MCF 10A (cell line): ENCODE results near the gene EIPR1. TPM values are rescaled to one million over a fixed set of nuclear protein-coding genes. Genes with fewer than 3 reads are reported as not detected.

Experiments used
- BruUV-seq: library from RNA; stranded (reverse); fragments of 400-500 nt; replicated peaks from 2 replicates; lab custom pipeline; 2021; lab: Mats Ljungman, UMichigan
- CTCF ChIA-PET: fragments of 300-600 bp; sonication (Branson Sonifier 250); formaldehyde crosslinking; extraction: SDS; loops from one replicate; lab custom pipeline; 2021; ENCODE audit warnings: antibody characterized with exemption, inconsistent platforms; lab: Yijun Ruan, JAX
- POLR2A ChIA-PET: fragments of 300-600, 350-650 bp; sonication (Branson Sonifier 250); formaldehyde crosslinking; extraction: SDS; loops from one replicate; lab custom pipeline; 2020; ENCODE audit warnings: antibody characterized with exemption, inconsistent platforms; lab: Yijun Ruan, JAX
- DNase-seq: peaks from one replicate; pipeline ENCODE4 v3.0.0-alpha.2; 2018; ENCODE audit not compliant: unreplicated experiment
- H3K27ac Mint-ChIP-seq: one replicate; pipeline ENCODE4 v1.8.0; 2022; ENCODE audit warnings: mild to moderate bottlenecking, low read depth, mixed read lengths; ENCODE audit not compliant: unreplicated experiment
- H3K27me3 Mint-ChIP-seq: one replicate; pipeline ENCODE4 v1.8.0; 2022; ENCODE audit warnings: mixed read lengths; ENCODE audit not compliant: insufficient read depth, unreplicated experiment
- H3K36me3 Mint-ChIP-seq: one replicate; pipeline ENCODE4 v1.8.0; 2022; ENCODE audit warnings: mild to moderate bottlenecking, moderate library complexity, mixed read lengths; ENCODE audit not compliant: insufficient read depth, unreplicated experiment
- H3K4me1 Mint-ChIP-seq: one replicate; pipeline ENCODE4 v1.8.0; 2022; ENCODE audit warnings: mixed read lengths; ENCODE audit not compliant: insufficient read depth, unreplicated experiment
- H3K4me3 Mint-ChIP-seq: one replicate; pipeline ENCODE4 v1.8.0; 2022; ENCODE audit warnings: mild to moderate bottlenecking, moderate library complexity, mixed read lengths; ENCODE audit not compliant: unreplicated experiment
- H3K9me3 Mint-ChIP-seq: one replicate; pipeline ENCODE4 v1.8.0; 2022; ENCODE audit warnings: mixed read lengths; ENCODE audit not compliant: unreplicated experiment
- intact Hi-C: fragments of 100-400 bp; cut with micrococcal nuclease; formaldehyde crosslinking; loops from 2 replicates; pipeline ENCODE4 v1.14.1; 2022
- total RNA-seq: library from RNA; stranded (reverse); gene quantifications from 2 replicates; pipeline ENCODE4 v1.2.3, GENCODE V29; 2022
- TF ChIP-seq, protein P1 (sequence below): fragments of 200-600 bp; IDR thresholded peaks from one replicate; pipeline ENCODE4 v1.8.0; 2022; ENCODE audit warnings: antibody characterized with exemption, mild to moderate bottlenecking; ENCODE audit not compliant: unreplicated experiment

Gene EIPR1
- total RNA-seq, 1 experiment from 2014 or later = 49.0 TPM

DNA sequence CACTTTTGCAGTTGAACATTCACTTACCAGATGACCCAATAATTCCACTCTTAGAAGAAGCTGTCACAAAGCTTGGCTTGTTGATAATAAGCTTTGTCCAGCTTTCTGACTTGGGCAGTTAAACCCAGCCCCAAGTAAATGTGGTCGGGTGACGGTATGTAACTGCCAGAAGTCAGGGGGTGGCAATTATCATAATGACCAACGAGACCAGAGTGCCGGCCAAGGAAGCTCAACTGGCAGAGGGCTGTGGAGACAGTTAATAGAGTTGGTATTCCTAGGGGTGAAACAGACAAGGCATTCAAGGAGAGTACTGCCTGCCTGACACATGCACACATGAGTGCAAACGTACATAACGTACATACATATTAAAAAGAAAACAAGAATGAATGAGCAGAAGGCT is 116.7 kb downstream of the EIPR1 start:
- ChIA-PET POLR2A (no interaction called here), CTCF (no interaction called here)
- H3K36me3 Mint-ChIP-seq = no peaks in the 10 kb centered on the region
- H3K27ac Mint-ChIP-seq = no peak overlapping the region
- no TSS peak for BruUV-seq
- H3K4me3 Mint-ChIP-seq = no peak overlapping the region
- TF ChIP-seq, protein P1, sequence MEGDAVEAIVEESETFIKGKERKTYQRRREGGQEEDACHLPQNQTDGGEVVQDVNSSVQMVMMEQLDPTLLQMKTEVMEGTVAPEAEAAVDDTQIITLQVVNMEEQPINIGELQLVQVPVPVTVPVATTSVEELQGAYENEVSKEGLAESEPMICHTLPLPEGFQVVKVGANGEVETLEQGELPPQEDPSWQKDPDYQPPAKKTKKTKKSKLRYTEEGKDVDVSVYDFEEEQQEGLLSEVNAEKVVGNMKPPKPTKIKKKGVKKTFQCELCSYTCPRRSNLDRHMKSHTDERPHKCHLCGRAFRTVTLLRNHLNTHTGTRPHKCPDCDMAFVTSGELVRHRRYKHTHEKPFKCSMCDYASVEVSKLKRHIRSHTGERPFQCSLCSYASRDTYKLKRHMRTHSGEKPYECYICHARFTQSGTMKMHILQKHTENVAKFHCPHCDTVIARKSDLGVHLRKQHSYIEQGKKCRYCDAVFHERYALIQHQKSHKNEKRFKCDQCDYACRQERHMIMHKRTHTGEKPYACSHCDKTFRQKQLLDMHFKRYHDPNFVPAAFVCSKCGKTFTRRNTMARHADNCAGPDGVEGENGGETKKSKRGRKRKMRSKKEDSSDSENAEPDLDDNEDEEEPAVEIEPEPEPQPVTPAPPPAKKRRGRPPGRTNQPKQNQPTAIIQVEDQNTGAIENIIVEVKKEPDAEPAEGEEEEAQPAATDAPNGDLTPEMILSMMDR = no peak
- DNase-seq = no peak
- H3K4me1 Mint-ChIP-seq = no peaks in the 10 kb centered on the region
- intact Hi-C loops = no loop called here
- H3K9me3 Mint-ChIP-seq = no peaks in the 10 kb centered on the region
- H3K27me3 Mint-ChIP-seq = no peaks in the 10 kb centered on the region

DNA sequence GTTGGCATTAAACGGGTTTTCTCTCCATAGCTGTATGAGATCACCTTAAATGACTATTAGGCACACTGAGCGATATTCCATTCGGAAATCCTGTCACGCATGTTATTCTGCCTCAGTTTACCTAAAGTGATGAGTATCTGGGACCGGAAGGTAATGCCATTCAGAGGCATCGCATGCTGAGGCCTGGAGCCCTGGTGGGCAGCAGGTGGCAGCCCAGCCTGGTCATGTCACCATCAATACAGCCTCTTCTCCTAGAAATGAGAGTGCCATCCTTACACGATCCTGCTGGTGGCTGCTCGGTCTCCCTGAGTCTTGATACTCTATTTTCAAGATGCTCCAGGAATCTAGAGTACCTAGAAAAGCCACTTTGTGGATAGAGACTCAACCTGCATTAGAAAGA is 119.8 kb downstream of the EIPR1 start:
- intact Hi-C loops = no loop called here
- Mint-ChIP-seq H3K27me3 (no peaks in the 10 kb centered on the region), H3K36me3 (no peaks in the 10 kb centered on the region), H3K4me1 (peaks cover 5% of the 10 kb centered on the region), H3K9me3 (no peaks in the 10 kb centered on the region), H3K27ac (no peak overlapping the region), H3K4me3 (no peak overlapping the region)
- DNase-seq = no peak
- TF ChIP-seq, protein P1 = no peak
- POLR2A ChIA-PET = no interaction called here
- CTCF ChIA-PET = no interaction called here
- BruUV-seq = no TSS peak

DNA sequence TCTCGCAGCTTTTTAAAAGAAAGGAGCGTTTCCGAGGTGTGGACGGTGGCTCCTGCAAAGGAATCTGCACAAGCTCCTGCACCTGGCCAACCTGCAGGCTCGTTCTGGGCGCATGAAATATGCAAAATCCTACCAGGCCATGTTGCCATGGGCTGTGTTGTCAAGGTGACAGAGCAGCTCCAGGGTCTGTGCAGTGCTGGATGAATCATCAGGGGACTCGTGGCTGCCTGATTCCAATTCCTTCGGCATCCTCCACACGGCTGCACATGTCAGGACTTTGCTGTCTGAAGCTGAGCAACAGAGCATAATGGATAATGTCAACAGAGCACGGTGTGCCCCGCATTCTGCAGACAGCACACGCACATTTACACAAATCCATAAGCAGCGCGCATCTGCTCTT is 120.5 kb downstream of the EIPR1 start:
- TF ChIP-seq, protein P1 = no peak
- H3K27ac Mint-ChIP-seq = no peak overlapping the region
- no TSS peak for BruUV-seq
- intact Hi-C loops = no loop called here
- no peak for DNase-seq
- H3K4me1 Mint-ChIP-seq = peaks cover 5% of the 10 kb centered on the region
- CTCF ChIA-PET = interaction anchor here (0.7 kb wide), 1 partner anchor 372 kb away, joined by 3 read pairs; no protein-coding TSS in a partner anchor
- POLR2A ChIA-PET = no interaction called here
- no peaks in the 10 kb centered on the region for H3K36me3 Mint-ChIP-seq
- H3K4me3 Mint-ChIP-seq = no peak overlapping the region
- H3K9me3 Mint-ChIP-seq = no peaks in the 10 kb centered on the region
- H3K27me3 Mint-ChIP-seq = no peaks in the 10 kb centered on the region

DNA sequence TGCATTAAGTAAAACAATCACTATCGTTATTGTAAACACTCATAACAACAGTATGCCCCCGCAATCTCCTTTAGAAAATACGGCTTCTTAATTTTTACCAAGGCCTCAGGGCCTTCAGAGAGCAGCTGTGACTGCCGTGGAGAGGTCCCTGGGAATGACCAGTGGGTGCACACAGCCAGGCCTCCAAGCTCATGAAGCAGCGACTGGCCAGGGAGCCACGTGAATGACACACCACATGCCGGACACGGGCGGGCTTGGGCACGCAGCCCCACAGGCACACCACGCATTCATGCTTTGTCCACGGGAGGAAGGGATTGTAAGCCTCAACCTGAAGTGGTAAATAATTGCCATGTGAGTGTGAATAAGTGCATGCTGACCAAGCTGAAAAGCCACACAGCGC is 121.0 kb downstream of the EIPR1 start:
- TF ChIP-seq, protein P1 = no peak
- CTCF ChIA-PET = interaction anchor here (0.7 kb wide), 1 partner anchor 372 kb away, joined by 3 read pairs; no protein-coding TSS in a partner anchor

More for the DNA sequence above, 121.0 kb downstream of the EIPR1 start:
- BruUV-seq = no TSS peak
- Mint-ChIP-seq H3K9me3 (no peaks in the 10 kb centered on the region), H3K4me1 (peaks cover 5% of the 10 kb centered on the region), H3K36me3 (peaks cover 4% of the 10 kb centered on the region), H3K27ac (no peak overlapping the region), H3K4me3 (no peak overlapping the region), H3K27me3 (no peaks in the 10 kb centered on the region)
- intact Hi-C loops = no loop called here
- POLR2A ChIA-PET = no interaction called here
- no peak for DNase-seq
